ENCODE results near the gene TMEM60. TPM values are rescaled to one million over a fixed set of nuclear protein-coding genes. Genes with fewer than 3 reads are reported as not detected.

TMEM60 gene
- total RNA-seq, 2 experiments from 2014 or later: 19.2 to 29.7 TPM

DNA sequence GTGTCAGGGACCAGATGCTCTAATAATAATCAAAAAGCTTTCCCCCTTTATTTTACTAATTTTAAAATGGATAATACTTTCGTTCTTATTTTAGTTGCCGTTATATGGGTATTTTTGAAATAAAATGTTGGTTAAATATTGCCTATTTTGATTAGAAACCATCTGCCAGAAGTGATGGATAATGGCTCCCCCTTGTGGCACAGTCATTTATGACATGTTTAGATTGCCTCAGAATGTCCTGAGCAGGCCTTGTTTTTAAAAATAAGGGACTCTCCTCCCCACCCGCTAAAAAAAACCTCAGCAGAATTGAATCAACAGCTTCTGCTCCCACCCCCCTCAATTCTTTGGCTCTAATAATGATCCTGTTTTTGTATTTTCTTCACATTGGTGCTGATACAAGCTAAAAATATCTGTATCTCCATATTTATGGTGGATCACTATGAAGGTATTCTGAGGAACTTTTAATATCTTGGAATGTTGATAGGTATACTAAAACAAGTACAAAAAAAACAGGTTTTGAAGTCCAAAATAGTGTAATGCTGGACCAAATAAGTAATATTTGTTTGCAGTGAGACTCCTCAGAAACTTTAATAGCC lies 38.8 kb downstream of the TMEM60 start:
- CTCF ChIA-PET (ENCODE audit: unreplicated experiment): interaction anchor here (0.9 to 1.5 kb wide), 3 partner anchors 96 to 175 kb away, joined by 3 read pairs; no protein-coding TSS in a partner anchor
- Histone ChIP-seq H3K9me2 (ENCODE audit: insufficient read depth, low read length) (no peaks in the 10 kb centered on the region), H2AFZ (ENCODE audit: low read length) (no peak overlapping the region), H3K79me2 (ENCODE audit: insufficient read depth, low read depth, low read length) (peaks cover 78% of the 10 kb centered on the region), H3K4me2 (ENCODE audit: low read length) (peak overlapping the region; percentile 62), H3K9me3 (ENCODE audit: low read length) (no peaks in the 10 kb centered on the region), H3K4me3 (ENCODE audit: low read depth, low read length, poor library complexity, severe bottlenecking) (no peak overlapping the region), H3K4me1 (ENCODE audit: insufficient read depth, low read length, poor library complexity, severe bottlenecking) (peaks cover 64% of the 10 kb centered on the region), H4K20me1 (ENCODE audit: insufficient read depth, low read length) (no peaks in the 10 kb centered on the region), H3K27ac (ENCODE audit: low read depth, low read length, poor library complexity, severe bottlenecking) (peak overlapping the region; percentile 75), H3K36me3 (ENCODE audit: insufficient read depth, low read length) (peaks cover 32% of the 10 kb centered on the region; the same call in 1 of the 2 replicates)
- intact Hi-C loops (cut with micrococcal nuclease; ENCODE audit: unreplicated experiment): loop anchor here (1.0 to 10.0 kb wide), 3 partner anchors 63 to 275 kb away; partner anchors contain the start of gene RSBN1L
- no TSS peak for BruUV-seq (replicated peaks)
- peak; percentile 76 for DNase-seq (ENCODE audit: low spot score)
- POLR2A ChIA-PET: interaction anchor here (1.9 to 2.4 kb wide), 2 partner anchors 101 to 175 kb away, joined by 6 to 8 read pairs; no protein-coding TSS in a partner anchor
- no peak for TF ChIP-seq EZH2phosphoT487 (IDR thresholded peaks at IDR 0.05; ENCODE audit: borderline replicate concordance, low read depth, low read length)
- TF ChIP-seq CTCF (conservative IDR thresholded peaks at IDR 0.05; ENCODE audit: low read length): peak; percentile 98

DNA sequence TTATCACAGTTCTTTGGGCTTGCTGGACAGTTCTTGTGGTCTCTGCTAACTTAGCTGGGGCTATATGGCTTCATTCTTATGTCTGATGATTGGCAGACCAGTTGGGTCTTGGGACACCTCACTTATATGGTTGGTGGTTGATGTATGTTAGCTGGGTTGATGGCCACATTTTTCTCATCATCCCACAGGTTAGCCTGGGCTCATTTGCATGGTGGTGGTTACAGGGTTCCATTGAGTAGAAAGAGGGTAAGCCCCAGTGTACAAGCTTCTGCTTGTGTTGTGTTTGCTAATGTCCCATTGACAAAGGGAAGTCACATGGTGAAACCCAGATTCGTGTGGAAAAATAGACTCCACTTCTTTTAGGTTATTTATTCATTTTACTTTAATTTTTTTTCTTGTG lies 40.6 kb downstream of the TMEM60 start:
- Histone ChIP-seq H2AFZ (ENCODE audit: low read length) (no peak overlapping the region), H3K9me2 (ENCODE audit: insufficient read depth, low read length) (no peaks in the 10 kb centered on the region), H3K4me2 (ENCODE audit: low read length) (peak overlapping the region; percentile 15; the same call in 1 of the 2 replicates), H3K27ac (ENCODE audit: low read depth, low read length, poor library complexity, severe bottlenecking) (peak overlapping the region; percentile 6), H3K4me1 (ENCODE audit: insufficient read depth, low read length, poor library complexity, severe bottlenecking) (peaks cover 52% of the 10 kb centered on the region), H3K79me2 (ENCODE audit: insufficient read depth, low read depth, low read length) (peaks cover 77% of the 10 kb centered on the region), H4K20me1 (ENCODE audit: insufficient read depth, low read length) (no peaks in the 10 kb centered on the region), H3K36me3 (ENCODE audit: insufficient read depth, low read length) (peaks cover 31% of the 10 kb centered on the region; the same call in 1 of the 2 replicates), H3K4me3 (ENCODE audit: low read depth, low read length, poor library complexity, severe bottlenecking) (no peak overlapping the region), H3K9me3 (ENCODE audit: low read length) (no peaks in the 10 kb centered on the region)
- no TSS peak for BruUV-seq (replicated peaks)
- no peak for TF ChIP-seq CTCF (conservative IDR thresholded peaks at IDR 0.05; ENCODE audit: low read length)
- no peak for DNase-seq (ENCODE audit: low spot score)
- intact Hi-C loops (cut with micrococcal nuclease; ENCODE audit: unreplicated experiment): loop anchor here (10.0 kb wide), 1 partner anchor 277 kb away; no protein-coding TSS in a partner anchor
- ChIA-PET CTCF (ENCODE audit: unreplicated experiment) (no interaction called here), POLR2A (no interaction called here)

GRCh38 chr7:77753173-77753572 lies 45.1 kb downstream of the TMEM60 start:
- ChIA-PET CTCF (ENCODE audit: unreplicated experiment) (no interaction called here), POLR2A (interaction anchor here (0.8 to 1.2 kb wide), 2 partner anchors 72 to 102 kb away, joined by 3 read pairs; no protein-coding TSS in a partner anchor)
- Histone ChIP-seq H3K27ac (ENCODE audit: low read depth, low read length, poor library complexity, severe bottlenecking) (no peak overlapping the region), H4K20me1 (ENCODE audit: insufficient read depth, low read length) (no peaks in the 10 kb centered on the region), H3K4me2 (ENCODE audit: low read length) (no peak overlapping the region), H3K9me2 (ENCODE audit: insufficient read depth, low read length) (no peaks in the 10 kb centered on the region), H3K36me3 (ENCODE audit: insufficient read depth, low read length) (peaks cover 59% of the 10 kb centered on the region), H3K4me1 (ENCODE audit: insufficient read depth, low read length, poor library complexity, severe bottlenecking) (peaks cover 13% of the 10 kb centered on the region), H2AFZ (ENCODE audit: low read length) (no peak overlapping the region), H3K9me3 (ENCODE audit: low read length) (no peaks in the 10 kb centered on the region), H3K79me2 (ENCODE audit: insufficient read depth, low read depth, low read length) (peaks cover 50% of the 10 kb centered on the region; the same call in 1 of the 2 replicates), H3K4me3 (ENCODE audit: low read depth, low read length, poor library complexity, severe bottlenecking) (no peak overlapping the region)
- TF ChIP-seq EZH2phosphoT487 (IDR thresholded peaks at IDR 0.05; ENCODE audit: borderline replicate concordance, low read depth, low read length): no peak
- TF ChIP-seq CTCF (conservative IDR thresholded peaks at IDR 0.05; ENCODE audit: low read length): no peak
- DNase-seq (ENCODE audit: low spot score): no peak
- no TSS peak for BruUV-seq (replicated peaks)
- intact Hi-C loops (cut with micrococcal nuclease; ENCODE audit: unreplicated experiment): loop anchor here (10.0 kb wide), 1 partner anchor 282 kb away; no protein-coding TSS in a partner anchor

Measured in OCI-LY7 (cell line).